GM12878 (cell line): ENCODE measurements around the gene AAMP. TPM values are rescaled to one million over a fixed set of nuclear protein-coding genes. Genes with fewer than 3 reads are reported as not detected.

ENCODE experiments used
- BRCA1 ChIP-seq: IDR thresholded peaks from 2 replicates; pipeline ENCODE4 v1.6.1; 2011; ENCODE audit warnings: low read depth, low read length, improper control_type of control experiment
- ESRRA ChIP-seq: IDR thresholded peaks from 2 replicates; pipeline ENCODE4 v1.6.1; 2012; ENCODE audit warnings: mild to moderate bottlenecking, low read length, improper control_type of control experiment
- ETV6 ChIP-seq, 2 experiments: fragments of 450-650 bp in 1 of 2; IDR thresholded peaks in 1 of 2; conservative IDR thresholded peaks in 1 of 2; 2 replicates each; pipeline ENCODE4 v1.6.1; 2014; ENCODE audit warnings: antibody characterized with exemption in 1 of 2, borderline replicate concordance in 1 of 2, low read depth in 1 of 2, mild to moderate bottlenecking in 1 of 2, moderate library complexity in 1 of 2
- HDGF ChIP-seq: fragments of 450-650 bp; IDR thresholded peaks from 2 replicates; pipeline ENCODE4 v1.6.1; 2016; ENCODE audit warnings: antibody characterized with exemption
- KDM1A ChIP-seq: fragments of 200-600 bp; sonication (generic); IDR thresholded peaks from 2 replicates; pipeline ENCODE4 v1.6.1; 2016; ENCODE audit warnings: borderline replicate concordance
- POLR2A ChIP-seq: IDR thresholded peaks from 2 replicates; pipeline ENCODE4 v1.6.1; 2011; ENCODE audit warnings: low read depth, mild to moderate bottlenecking, low read length
- RUNX3 ChIP-seq: IDR thresholded peaks from 2 replicates; pipeline ENCODE4 v1.6.1; 2012; ENCODE audit warnings: low read length, inconsistent platforms
- SIN3A ChIP-seq: IDR thresholded peaks from 2 replicates; pipeline ENCODE4 v1.6.1; 2012; ENCODE audit warnings: low read depth, low read length, improper control_type of control experiment
- SUPT20H ChIP-seq: IDR thresholded peaks from 2 replicates; pipeline ENCODE4 v1.6.1; 2011; ENCODE audit warnings: low read depth, mild to moderate bottlenecking, low read length, moderate library complexity, borderline replicate concordance; ENCODE audit not compliant: control insufficient read depth
- polyA plus RNA-seq, 11 experiments: library from polyadenylated mRNA; depleted of rRNA in 4 of 11; unstranded in 6 of 11; stranded (reverse) in 5 of 11; fragments of >200 nt; fragmentation: Nextera tagmentation in 4 of 11; fragmentation: Illumina TruSeq in 1 of 11; extraction: Ambion mirVana in 4 of 11; extraction: Trizol in 1 of 11; gene quantifications; 1 replicate in 1 of 11; 2 replicates in 10 of 11; pipeline versions ENCODE4 v1.2.1 to v1.2.3, GENCODE V29; 2011 to 2016; ENCODE audit warnings: inconsistent platforms in 2 of 11, missing spikeins in 2 of 11, low read depth in 1 of 11
- total RNA-seq, 4 experiments: library from RNA; depleted of rRNA in 3 of 4; stranded (reverse); fragments of >200 nt in 3 of 4; fragmentation: Illumina TruSeq in 1 of 4; extraction: Trizol in 1 of 4; gene quantifications; 2 replicates each; pipeline versions ENCODE4 v1.2.1 to v1.2.3, GENCODE V29; 2013 to 2021
- TF ChIP-seq, protein P1 (sequence below): fragments of 150-350 bp; IDR thresholded peaks from 2 replicates; pipeline ENCODE4 v1.6.1; 2016; ENCODE audit warnings: low read depth, low read length
- TF ChIP-seq, protein P2 (sequence below): IDR thresholded peaks from 2 replicates; pipeline ENCODE4 v1.6.1; 2012; ENCODE audit warnings: low read depth, low read length, improper control_type of control experiment
- TF ChIP-seq, protein P3 (sequence below): fragments of 450-650 bp; IDR thresholded peaks from 2 replicates; pipeline ENCODE4 v1.6.1; 2017; ENCODE audit warnings: mild to moderate bottlenecking, moderate library complexity
- TF ChIP-seq, protein P4 (sequence below): fragments of 450-650 bp; formaldehyde crosslinking; IDR thresholded peaks from 2 replicates; pipeline ENCODE4 v1.4.0; 2020; ENCODE audit warnings: mild to moderate bottlenecking, moderate library complexity
- TF ChIP-seq, protein P5 (sequence below): IDR thresholded peaks from 2 replicates; pipeline ENCODE4 v1.6.1; 2011; ENCODE audit warnings: borderline replicate concordance, low read depth, mild to moderate bottlenecking, moderate library complexity, mixed read lengths, low read length; ENCODE audit not compliant: insufficient read depth; ENCODE audit errors: extremely low read length
- TF ChIP-seq, protein P6 (sequence below): fragments of 450-650 bp; IDR thresholded peaks from 2 replicates; pipeline ENCODE4 v1.6.1; 2017; ENCODE audit warnings: borderline replicate concordance

AAMP gene
- total and polyA plus RNA-seq, 10 of the 15 experiments (the other 5 are each of a cell fraction or from before 2014, with no cell fraction given) = 4.4 to 140 (median 81.9) TPM

DNA sequence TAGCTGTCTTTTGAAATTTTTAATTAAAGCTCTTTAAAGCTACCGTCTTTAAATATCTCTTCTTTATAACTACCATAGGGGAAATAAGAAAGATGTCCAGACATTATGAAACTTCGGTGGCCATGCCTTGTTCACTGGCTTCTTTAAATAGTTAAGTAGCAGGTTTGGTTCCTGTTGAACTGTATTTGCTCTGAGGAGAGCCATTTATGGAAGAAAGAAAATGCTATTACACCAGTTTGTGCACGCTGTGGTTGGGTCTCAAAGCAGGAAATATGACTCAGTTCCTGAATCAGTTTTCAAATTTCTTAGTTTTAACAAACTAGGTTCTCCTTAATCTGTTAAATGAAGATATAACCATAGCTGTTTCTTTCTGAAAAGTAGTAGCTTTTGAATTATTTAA lies 40.7 kb downstream of the AAMP start (continued):
- TF ChIP-seq ESRRA (no peak), POLR2A (no peak), RUNX3 (peak; percentile 93), SUPT20H (no peak), BRCA1 (no peak), HDGF (no peak), KDM1A (no peak), ETV6 (conservative IDR thresholded peaks at IDR 0.05 in 1 of 2, IDR thresholded peaks at IDR 0.05 in 1 of 2; ENCODE audit: borderline replicate concordance in 1 of 2, low read depth in 1 of 2) (peak in 1 of 2 experiments; percentile 94; a peak in 2 of 4 replicates), SIN3A (no peak)
- TF ChIP-seq, protein P1, sequence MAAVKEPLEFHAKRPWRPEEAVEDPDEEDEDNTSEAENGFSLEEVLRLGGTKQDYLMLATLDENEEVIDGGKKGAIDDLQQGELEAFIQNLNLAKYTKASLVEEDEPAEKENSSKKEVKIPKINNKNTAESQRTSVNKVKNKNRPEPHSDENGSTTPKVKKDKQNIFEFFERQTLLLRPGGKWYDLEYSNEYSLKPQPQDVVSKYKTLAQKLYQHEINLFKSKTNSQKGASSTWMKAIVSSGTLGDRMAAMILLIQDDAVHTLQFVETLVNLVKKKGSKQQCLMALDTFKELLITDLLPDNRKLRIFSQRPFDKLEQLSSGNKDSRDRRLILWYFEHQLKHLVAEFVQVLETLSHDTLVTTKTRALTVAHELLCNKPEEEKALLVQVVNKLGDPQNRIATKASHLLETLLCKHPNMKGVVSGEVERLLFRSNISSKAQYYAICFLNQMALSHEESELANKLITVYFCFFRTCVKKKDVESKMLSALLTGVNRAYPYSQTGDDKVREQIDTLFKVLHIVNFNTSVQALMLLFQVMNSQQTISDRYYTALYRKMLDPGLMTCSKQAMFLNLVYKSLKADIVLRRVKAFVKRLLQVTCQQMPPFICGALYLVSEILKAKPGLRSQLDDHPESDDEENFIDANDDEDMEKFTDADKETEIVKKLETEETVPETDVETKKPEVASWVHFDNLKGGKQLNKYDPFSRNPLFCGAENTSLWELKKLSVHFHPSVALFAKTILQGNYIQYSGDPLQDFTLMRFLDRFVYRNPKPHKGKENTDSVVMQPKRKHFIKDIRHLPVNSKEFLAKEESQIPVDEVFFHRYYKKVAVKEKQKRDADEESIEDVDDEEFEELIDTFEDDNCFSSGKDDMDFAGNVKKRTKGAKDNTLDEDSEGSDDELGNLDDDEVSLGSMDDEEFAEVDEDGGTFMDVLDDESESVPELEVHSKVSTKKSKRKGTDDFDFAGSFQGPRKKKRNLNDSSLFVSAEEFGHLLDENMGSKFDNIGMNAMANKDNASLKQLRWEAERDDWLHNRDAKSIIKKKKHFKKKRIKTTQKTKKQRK = no peak
- TF ChIP-seq, protein P2, sequence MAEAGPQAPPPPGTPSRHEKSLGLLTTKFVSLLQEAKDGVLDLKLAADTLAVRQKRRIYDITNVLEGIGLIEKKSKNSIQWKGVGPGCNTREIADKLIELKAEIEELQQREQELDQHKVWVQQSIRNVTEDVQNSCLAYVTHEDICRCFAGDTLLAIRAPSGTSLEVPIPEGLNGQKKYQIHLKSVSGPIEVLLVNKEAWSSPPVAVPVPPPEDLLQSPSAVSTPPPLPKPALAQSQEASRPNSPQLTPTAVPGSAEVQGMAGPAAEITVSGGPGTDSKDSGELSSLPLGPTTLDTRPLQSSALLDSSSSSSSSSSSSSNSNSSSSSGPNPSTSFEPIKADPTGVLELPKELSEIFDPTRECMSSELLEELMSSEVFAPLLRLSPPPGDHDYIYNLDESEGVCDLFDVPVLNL = no peak
- TF ChIP-seq, protein P3, sequence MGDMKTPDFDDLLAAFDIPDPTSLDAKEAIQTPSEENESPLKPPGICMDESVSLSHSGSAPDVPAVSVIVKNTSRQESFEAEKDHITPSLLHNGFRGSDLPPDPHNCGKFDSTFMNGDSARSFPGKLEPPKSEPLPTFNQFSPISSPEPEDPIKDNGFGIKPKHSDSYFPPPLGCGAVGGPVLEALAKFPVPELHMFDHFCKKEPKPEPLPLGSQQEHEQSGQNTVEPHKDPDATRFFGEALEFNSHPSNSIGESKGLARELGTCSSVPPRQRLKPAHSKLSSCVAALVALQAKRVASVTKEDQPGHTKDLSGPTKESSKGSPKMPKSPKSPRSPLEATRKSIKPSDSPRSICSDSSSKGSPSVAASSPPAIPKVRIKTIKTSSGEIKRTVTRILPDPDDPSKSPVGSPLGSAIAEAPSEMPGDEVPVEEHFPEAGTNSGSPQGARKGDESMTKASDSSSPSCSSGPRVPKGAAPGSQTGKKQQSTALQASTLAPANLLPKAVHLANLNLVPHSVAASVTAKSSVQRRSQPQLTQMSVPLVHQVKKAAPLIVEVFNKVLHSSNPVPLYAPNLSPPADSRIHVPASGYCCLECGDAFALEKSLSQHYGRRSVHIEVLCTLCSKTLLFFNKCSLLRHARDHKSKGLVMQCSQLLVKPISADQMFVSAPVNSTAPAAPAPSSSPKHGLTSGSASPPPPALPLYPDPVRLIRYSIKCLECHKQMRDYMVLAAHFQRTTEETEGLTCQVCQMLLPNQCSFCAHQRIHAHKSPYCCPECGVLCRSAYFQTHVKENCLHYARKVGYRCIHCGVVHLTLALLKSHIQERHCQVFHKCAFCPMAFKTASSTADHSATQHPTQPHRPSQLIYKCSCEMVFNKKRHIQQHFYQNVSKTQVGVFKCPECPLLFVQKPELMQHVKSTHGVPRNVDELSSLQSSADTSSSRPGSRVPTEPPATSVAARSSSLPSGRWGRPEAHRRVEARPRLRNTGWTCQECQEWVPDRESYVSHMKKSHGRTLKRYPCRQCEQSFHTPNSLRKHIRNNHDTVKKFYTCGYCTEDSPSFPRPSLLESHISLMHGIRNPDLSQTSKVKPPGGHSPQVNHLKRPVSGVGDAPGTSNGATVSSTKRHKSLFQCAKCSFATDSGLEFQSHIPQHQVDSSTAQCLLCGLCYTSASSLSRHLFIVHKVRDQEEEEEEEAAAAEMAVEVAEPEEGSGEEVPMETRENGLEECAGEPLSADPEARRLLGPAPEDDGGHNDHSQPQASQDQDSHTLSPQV = no peak
- TF ChIP-seq, protein P4, sequence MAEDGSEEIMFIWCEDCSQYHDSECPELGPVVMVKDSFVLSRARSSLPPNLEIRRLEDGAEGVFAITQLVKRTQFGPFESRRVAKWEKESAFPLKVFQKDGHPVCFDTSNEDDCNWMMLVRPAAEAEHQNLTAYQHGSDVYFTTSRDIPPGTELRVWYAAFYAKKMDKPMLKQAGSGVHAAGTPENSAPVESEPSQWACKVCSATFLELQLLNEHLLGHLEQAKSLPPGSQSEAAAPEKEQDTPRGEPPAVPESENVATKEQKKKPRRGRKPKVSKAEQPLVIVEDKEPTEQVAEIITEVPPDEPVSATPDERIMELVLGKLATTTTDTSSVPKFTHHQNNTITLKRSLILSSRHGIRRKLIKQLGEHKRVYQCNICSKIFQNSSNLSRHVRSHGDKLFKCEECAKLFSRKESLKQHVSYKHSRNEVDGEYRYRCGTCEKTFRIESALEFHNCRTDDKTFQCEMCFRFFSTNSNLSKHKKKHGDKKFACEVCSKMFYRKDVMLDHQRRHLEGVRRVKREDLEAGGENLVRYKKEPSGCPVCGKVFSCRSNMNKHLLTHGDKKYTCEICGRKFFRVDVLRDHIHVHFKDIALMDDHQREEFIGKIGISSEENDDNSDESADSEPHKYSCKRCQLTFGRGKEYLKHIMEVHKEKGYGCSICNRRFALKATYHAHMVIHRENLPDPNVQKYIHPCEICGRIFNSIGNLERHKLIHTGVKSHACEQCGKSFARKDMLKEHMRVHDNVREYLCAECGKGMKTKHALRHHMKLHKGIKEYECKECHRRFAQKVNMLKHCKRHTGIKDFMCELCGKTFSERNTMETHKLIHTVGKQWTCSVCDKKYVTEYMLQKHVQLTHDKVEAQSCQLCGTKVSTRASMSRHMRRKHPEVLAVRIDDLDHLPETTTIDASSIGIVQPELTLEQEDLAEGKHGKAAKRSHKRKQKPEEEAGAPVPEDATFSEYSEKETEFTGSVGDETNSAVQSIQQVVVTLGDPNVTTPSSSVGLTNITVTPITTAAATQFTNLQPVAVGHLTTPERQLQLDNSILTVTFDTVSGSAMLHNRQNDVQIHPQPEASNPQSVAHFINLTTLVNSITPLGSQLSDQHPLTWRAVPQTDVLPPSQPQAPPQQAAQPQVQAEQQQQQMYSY (CRISPR knock-in tag) = no peak
- TF ChIP-seq, protein P5, sequence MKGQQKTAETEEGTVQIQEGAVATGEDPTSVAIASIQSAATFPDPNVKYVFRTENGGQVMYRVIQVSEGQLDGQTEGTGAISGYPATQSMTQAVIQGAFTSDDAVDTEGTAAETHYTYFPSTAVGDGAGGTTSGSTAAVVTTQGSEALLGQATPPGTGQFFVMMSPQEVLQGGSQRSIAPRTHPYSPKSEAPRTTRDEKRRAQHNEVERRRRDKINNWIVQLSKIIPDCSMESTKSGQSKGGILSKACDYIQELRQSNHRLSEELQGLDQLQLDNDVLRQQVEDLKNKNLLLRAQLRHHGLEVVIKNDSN = no peak
- TF ChIP-seq, protein P6, sequence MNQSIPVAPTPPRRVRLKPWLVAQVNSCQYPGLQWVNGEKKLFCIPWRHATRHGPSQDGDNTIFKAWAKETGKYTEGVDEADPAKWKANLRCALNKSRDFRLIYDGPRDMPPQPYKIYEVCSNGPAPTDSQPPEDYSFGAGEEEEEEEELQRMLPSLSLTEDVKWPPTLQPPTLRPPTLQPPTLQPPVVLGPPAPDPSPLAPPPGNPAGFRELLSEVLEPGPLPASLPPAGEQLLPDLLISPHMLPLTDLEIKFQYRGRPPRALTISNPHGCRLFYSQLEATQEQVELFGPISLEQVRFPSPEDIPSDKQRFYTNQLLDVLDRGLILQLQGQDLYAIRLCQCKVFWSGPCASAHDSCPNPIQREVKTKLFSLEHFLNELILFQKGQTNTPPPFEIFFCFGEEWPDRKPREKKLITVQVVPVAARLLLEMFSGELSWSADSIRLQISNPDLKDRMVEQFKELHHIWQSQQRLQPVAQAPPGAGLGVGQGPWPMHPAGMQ = no peak
